Muscle layer of colon (tissue), 2 donors: ENCODE results near the gene MRPL42.
"Not testable (repeated sequence)": the region's sequence is repeated elsewhere in the genome, so short reads cannot be mapped to it uniquely, and the experiment has no call there.

Experiments used
- H3K27ac ChIP-seq: one replicate; pipeline ENCODE4 v1.7.0; 2013; ENCODE audit warnings: low read depth, mild to moderate bottlenecking, low read length, moderate library complexity
- H3K27me3 ChIP-seq, 2 donors: one replicate each; pipeline ENCODE4 v1.7.0; 2013; ENCODE audit warnings: low read length in 2 of 2, mild to moderate bottlenecking in 2 of 2; ENCODE audit not compliant: insufficient read depth in 2 of 2, control insufficient read depth in 1 of 2
- H3K36me3 ChIP-seq: one replicate; pipeline ENCODE4 v1.7.0; 2013; ENCODE audit warnings: mild to moderate bottlenecking, low read length; ENCODE audit not compliant: insufficient read depth
- H3K4me1 ChIP-seq: one replicate; pipeline ENCODE4 v1.7.0; 2013; ENCODE audit warnings: mild to moderate bottlenecking, low read length; ENCODE audit not compliant: insufficient read depth
- H3K4me3 ChIP-seq, 2 donors: one replicate each; pipeline ENCODE4 v1.7.0; 2013; ENCODE audit warnings: low read length in 2 of 2, low read depth in 1 of 2, mild to moderate bottlenecking in 1 of 2, moderate library complexity in 1 of 2
- H3K9ac ChIP-seq: one replicate; pipeline ENCODE4 v1.7.0; 2013; ENCODE audit warnings: low read length
- H3K9me3 ChIP-seq: one replicate; pipeline ENCODE4 v1.7.0; 2013; ENCODE audit warnings: mild to moderate bottlenecking, low read length
- donor health status: abdominal sarcoma.
- donor health status: Adenocarcinoma of cecum.

Gene MRPL42

DNA sequence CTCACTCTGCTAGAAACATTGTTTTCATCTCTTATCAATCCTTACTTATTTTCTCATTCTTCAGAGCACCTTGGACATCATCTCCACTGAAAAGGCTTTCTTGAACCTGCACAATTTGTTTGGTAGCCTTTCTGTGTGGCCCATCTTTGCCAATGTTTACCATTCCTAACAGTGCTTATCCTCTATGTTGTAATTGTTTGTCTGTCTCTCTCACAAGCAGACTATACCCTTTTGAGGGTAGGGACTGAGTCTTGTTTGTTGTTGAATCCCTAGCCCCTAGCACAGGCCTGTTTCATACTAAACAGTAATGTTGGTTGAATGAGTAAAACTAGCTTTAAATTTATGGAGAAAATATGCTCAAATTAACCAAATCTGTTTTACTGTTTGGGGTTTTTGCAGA, 9.2 kb downstream of the MRPL42 start:
- H3K27me3 ChIP-seq: no peaks in the 10 kb centered on the region
- no peaks in the 10 kb centered on the region for H3K9me3 ChIP-seq
- no peak overlapping the region for H3K27ac ChIP-seq
- H3K4me3 ChIP-seq: no peak overlapping the region
- H3K36me3 ChIP-seq: peaks cover 14% of the 10 kb centered on the region
- no peaks in the 10 kb centered on the region for H3K4me1 ChIP-seq
- no peak overlapping the region for H3K9ac ChIP-seq

GRCh38 chr12:93482721-93483120, 15.4 kb downstream of the MRPL42 start:
- H3K4me1 ChIP-seq: no peaks in the 10 kb centered on the region
- peaks cover 42% of the 10 kb centered on the region for H3K36me3 ChIP-seq
- H3K27ac ChIP-seq: no peak overlapping the region
- H3K4me3 ChIP-seq: no peak overlapping the region
- H3K9me3 ChIP-seq: no peaks in the 10 kb centered on the region
- no peak overlapping the region for H3K9ac ChIP-seq
- no peaks in the 10 kb centered on the region for H3K27me3 ChIP-seq

DNA sequence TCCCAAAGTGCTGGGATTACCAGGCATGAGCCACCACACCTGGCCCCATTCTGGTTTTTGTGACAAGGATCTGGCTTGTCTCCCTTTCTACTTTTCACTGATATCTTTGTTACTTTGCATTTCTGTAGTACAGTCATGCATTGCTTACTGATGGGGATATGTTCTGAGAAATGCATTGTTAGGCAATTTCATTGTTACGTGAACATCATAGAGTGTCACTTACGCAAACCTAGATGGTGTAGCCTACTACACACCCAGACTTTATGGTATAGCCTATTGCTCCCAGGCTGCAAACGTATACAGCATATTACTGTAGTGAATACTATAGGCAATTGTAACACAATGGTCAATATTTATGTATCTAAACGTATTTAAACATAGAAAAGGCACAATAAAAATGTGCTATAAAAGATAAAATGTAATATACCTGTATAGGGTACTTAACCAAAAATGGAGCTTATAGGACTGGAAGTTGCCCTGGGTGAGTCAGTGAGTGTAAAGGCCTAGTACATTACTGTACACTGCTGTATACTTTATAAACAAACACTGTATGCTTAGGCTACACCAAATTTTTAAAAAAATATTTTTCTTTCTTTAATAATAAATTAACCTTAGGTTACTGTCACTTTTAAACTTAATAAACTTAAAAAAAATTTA, 16.0 kb downstream of the MRPL42 start:
- no peaks in the 10 kb centered on the region for H3K27me3 ChIP-seq
- H3K9ac ChIP-seq: no peak overlapping the region
- no peak overlapping the region for H3K27ac ChIP-seq
- no peaks in the 10 kb centered on the region for H3K4me1 ChIP-seq
- no peaks in the 10 kb centered on the region for H3K9me3 ChIP-seq
- no peak overlapping the region for H3K4me3 ChIP-seq
- peaks cover 44% of the 10 kb centered on the region for H3K36me3 ChIP-seq

DNA sequence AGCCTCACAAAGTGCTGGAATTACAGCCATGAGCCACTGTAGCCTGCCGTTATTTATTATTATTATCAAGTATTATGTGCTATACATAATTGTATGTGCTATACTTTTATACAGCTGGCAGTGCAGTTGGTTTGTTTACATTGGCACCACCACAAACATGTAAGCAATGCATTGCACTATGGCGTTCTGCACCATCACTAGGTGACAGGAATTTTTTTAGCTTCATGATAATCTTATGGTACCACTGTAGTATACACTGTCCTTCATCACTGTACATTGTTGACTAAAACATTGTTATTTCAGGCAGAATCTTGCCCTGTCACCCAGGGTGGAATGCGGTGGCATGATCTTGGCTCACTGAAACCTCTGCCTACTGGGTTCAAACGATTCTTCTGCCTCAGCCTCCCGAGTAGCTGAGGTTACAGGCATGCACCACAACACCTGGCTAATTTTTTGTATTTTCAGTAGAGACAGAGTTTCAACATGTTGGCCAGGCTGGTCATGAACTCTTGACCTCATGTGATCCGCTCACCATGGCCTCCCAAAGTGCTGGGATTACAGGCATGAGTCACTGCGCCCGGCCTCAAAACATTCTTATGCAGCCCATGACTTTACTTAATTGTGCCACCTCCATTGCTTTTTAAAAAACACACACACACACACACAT, 17.1 kb downstream of the MRPL42 start:
- Histone ChIP-seq H3K9me3 (no peaks in the 10 kb centered on the region), H3K4me3 (no peak overlapping the region), H3K27me3 (no peaks in the 10 kb centered on the region), H3K9ac (no peak overlapping the region), H3K36me3 (peaks cover 47% of the 10 kb centered on the region), H3K27ac (no peak overlapping the region), H3K4me1 (no peaks in the 10 kb centered on the region)

DNA sequence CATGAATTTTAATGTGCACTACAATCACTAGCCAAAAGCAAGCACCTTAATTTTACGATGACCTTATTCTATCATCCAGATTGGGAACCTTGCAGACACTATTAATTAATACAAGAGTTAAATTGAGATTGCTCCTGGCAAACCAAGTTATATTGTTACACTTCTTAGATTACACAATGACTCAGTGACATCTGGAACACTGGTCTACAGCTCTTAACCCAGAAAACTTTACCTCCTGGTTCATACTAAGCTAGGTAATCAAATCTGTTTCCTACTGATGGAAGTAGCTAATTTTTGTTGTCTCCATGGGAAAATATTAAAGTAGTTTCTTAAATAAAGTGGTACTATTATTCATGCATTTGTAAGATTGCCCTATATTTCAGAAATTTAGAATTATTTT, 25.5 kb downstream of the MRPL42 start:
- H3K4me1 ChIP-seq, H3K4me3 ChIP-seq, H3K9me3 ChIP-seq, H3K27ac ChIP-seq, H3K9ac ChIP-seq, H3K27me3 ChIP-seq: not testable (repeated sequence)
- peaks cover 15% of the 10 kb centered on the region for H3K36me3 ChIP-seq

DNA sequence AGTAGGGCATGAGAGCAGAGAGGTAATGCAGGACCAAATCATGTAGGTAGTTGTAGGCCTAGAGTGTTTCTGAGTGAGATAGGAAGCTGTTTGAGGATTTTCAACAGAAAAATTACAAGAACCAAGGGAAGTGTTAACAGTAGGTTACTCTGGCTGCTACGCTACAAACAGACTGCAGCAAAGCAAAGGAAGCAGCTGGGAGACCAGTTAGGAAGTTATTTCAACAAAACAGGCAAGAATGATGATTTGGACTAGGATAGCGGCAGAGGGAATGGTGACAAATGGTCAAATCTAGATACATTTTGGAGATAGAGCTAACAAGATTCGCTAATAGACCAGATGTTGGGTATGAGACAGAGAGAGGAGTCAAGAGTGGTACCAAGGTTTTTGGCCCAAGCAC, 26.8 kb downstream of the MRPL42 start:
- Histone ChIP-seq H3K4me3 (no peak overlapping the region), H3K4me1 (no peaks in the 10 kb centered on the region), H3K9ac (no peak overlapping the region), H3K27ac (no peak overlapping the region), H3K36me3 (peaks cover 5% of the 10 kb centered on the region), H3K27me3 (no peaks in the 10 kb centered on the region), H3K9me3 (no peaks in the 10 kb centered on the region)

DNA sequence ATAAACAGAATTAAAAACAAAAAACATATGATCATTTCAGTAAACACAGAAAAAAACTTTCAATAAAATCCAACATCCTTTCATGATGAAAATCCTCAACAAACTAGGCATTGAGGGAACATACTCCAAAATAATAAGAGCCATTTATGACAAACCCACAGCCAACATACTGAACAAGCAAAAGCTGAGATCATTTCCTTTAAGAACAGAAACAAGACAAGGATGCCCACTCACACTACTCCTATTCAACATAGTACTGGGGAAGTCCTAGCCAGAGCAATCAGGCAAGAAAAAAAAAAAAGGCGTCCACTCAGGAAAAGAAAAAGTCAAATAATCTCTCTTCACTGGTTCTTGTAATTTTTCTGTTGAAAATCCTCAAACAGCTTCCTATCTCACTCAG, 30.1 kb downstream of the MRPL42 start:
- Histone ChIP-seq H3K36me3 (peaks cover 7% of the 10 kb centered on the region), H3K27me3 (no peaks in the 10 kb centered on the region)

GRCh38 chr12:93498813-93499212, 31.5 kb downstream of the MRPL42 start:
- not testable (repeated sequence) for H3K9ac ChIP-seq, H3K4me3 ChIP-seq, H3K9me3 ChIP-seq, H3K36me3 ChIP-seq, H3K27me3 ChIP-seq, H3K4me1 ChIP-seq, H3K27ac ChIP-seq

More for the DNA sequence above, 30.1 kb downstream of the MRPL42 start:
- Histone ChIP-seq H3K4me3 (no peak overlapping the region), H3K9me3 (no peaks in the 10 kb centered on the region), H3K27ac (no peak overlapping the region), H3K9ac (no peak overlapping the region), H3K4me1 (no peaks in the 10 kb centered on the region)

- no peak overlapping the region for H3K9ac ChIP-seq
- no peaks in the 10 kb centered on the region for H3K9me3 ChIP-seq
- no peak overlapping the region for H3K27ac ChIP-seq
- no peaks in the 10 kb centered on the region for H3K4me1 ChIP-seq
- no peak overlapping the region for H3K4me3 ChIP-seq
- H3K36me3 ChIP-seq: peaks cover 7% of the 10 kb centered on the region
- H3K27me3 ChIP-seq: no peaks in the 10 kb centered on the region
Observed at GRCh38 chr12:93500201-93500600, 32.9 kb downstream of the MRPL42 start.

GRCh38 chr12:93500667-93501066, 33.4 kb downstream of the MRPL42 start:
- peaks cover 7% of the 10 kb centered on the region for H3K36me3 ChIP-seq

DNA sequence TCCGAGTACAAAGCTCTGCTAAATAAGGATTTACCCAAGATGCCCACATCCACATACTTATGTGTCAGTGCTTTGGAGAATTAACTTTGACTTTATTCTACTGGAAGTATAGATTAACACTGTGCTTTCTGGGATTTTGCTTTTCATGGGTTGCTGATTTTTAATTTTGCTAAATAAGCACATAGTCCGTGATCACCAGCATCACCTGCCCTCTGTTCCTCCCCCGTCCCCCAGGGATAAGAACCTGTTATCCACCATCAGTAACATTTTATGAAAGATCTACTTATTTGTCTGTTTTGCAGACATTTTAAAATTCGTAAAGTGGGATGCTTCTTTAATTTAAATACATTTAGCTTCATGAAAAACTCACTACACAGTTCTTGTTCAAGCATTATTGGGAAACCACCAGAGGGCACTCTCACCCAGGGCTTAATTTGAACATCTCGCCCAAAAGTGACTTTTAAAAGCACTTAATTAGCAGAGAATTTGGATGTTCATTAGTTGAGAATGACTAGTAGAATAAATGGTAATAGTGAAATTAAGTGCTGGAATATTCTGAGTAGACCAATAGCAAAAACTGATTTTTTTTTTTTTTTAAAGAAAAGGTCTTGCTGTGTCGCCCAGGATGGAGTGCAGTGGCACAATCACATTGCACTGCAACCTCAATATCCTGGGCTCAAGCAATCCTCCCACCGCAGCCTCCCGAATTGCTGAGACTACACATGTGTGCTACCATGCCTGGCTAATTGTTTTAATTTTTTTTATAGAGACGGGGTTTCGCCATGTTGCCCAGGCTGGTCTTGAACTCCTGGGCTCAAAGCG, 35.7 kb downstream of the MRPL42 start:
- Histone ChIP-seq H3K27ac (no peak overlapping the region), H3K27me3 (no peaks in the 10 kb centered on the region), H3K9me3 (no peaks in the 10 kb centered on the region), H3K4me3 (no peak overlapping the region), H3K4me1 (no peaks in the 10 kb centered on the region), H3K9ac (no peak overlapping the region), H3K36me3 (peaks cover 7% of the 10 kb centered on the region)

More at GRCh38 chr12:93500667-93501066, 33.4 kb downstream of the MRPL42 start:
- no peak overlapping the region for H3K4me3 ChIP-seq
- H3K27me3 ChIP-seq: no peaks in the 10 kb centered on the region
- H3K9me3 ChIP-seq: no peaks in the 10 kb centered on the region
- no peak overlapping the region for H3K9ac ChIP-seq
- no peaks in the 10 kb centered on the region for H3K4me1 ChIP-seq
- H3K27ac ChIP-seq: no peak overlapping the region
